ENCODE data around the gene TRIM73.
"Not testable (repeated sequence)": the region's sequence is repeated elsewhere in the genome, so short reads cannot be mapped to it uniquely, and the experiment has no call there.

TRIM73 gene

DNA sequence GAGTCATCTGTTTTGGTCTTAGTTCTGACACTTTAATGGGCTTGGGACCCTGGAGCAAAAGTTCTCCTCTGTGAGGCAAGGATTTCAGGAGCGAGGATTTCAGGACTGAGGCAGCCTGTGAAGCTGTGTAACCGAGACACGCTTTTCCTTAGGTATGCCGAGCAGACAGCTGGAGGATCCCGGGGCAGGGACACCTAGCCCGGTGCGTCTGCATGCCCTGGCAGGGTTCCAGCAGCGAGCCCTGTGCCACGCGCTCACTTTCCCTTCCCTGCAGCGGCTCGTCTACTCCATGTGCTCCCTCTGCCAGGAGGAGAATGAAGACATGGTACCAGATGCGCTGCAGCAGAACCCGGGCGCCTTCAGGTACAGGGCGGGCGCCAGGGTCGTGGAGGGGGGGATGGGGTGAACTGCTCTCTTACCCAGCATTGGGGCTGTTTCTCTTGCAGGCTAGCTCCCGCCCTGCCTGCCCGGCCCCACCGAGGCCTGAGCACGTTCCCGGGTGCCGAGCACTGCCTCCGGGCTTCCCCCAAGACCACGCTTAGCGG lies 20.5 kb downstream of the TRIM73 start:
- not testable (repeated sequence) for DNase-seq

DNA sequence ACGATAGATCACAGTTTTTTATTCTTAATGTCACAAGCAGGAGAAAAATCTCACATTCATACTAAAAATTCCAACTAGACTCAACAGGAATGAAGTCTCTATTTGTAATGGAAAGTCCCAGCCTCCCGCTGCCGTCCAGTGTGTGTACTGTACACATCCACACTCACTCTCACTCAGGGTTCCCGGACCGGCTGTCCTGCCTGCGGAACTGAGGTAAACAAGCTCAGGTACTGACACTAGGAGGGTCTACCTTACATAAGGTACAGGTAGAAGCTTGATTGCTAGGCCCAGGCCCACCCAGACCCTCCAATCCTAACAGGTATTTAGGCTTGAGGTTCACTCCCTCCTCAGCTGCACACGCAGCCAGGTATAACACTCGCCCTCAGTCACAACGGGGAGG lies 21.4 kb downstream of the TRIM73 start:
- not testable (repeated sequence) for DNase-seq

DNA sequence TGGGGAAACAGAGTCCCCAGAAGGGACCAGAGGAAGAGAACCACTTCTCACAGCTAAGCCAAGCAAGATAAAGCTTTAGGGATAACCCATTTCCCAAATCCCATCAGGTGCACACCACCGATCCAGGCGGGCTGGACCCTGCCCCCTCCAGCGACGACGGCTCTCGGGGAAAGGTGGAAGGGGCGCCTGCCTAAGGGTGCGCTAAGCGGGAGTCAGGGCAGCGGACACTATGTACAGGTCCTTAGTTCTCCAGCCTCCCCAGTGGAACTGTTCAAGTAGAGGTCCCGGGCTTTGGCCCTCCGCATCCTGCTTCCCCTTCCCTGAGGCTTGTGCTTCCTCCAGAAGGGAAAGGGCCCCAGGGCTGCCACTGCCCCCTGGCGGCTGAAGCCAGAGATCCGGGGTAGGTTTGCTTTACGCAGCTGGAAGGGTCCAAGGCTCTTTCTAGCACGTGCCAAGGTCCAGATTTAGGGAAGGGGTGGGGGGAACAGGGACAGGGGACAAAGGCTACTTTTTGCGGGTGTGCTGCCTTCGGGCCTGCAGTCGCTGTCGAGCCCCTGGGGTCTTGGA lies 22.9 kb downstream of the TRIM73 start:
- not testable (repeated sequence) for DNase-seq

DNA sequence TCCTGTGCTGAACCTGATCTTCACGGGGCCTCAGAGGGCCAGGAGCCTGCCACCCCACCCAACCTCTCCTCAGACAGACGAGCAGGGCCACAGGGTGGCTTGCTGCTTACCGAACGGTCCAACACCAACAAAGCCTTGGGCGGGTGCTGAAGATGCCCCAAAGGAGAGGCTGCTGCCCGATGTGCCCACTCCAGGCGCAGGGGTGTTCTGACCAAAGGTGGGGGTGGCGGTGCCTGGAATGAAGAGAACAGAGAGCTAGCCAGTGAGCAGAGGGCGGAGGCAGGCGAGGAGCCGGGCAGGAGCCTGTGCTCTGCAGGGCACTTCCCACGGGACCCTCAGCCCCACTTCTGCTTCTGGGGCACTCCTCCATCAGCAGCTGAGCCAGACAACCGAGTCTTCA lies 23.8 kb downstream of the TRIM73 start:
- DNase-seq, result not testable (repeated sequence)

DNA sequence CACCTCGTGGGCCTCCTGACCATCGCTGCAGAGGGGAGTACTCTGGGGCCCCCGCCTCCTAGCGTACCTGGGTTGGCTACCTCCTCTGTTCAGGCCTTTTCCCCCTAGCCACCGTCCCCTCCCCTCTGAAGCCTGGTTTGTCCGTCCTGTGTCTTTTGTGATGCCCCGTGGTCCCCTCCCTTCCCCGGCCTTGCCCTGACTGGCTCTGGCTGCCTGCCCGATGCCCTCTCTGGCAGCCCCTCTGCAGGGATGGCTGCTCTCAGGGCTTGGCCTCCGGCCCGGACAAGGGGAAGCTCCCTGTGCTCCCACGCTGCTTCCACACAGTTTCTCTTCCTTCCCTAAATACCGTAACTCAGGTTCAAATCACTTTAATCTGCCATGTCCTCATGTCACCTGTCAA lies 24.3 kb downstream of the TRIM73 start:
- DNase-seq, result not testable (repeated sequence)

DNA sequence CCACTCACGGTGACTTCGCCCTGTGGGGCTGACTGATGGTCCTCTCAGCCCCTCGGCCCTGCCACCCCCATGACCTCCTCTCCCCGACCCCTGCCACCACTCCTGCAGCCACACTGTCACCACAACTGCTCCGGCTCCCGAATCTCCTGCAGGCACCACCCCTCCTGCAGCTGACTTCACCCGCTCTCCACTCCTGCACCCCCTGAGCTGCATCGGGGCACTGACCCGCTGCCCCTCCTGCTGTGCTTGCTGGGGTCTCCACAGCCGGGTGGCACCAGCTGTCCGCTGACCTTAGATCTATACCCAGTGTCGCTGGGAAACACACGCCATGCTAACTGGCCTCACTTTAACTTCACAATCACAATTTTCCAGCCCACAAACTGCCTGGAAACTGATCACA lies 24.7 kb downstream of the TRIM73 start:
- not testable (repeated sequence) for DNase-seq

DNA sequence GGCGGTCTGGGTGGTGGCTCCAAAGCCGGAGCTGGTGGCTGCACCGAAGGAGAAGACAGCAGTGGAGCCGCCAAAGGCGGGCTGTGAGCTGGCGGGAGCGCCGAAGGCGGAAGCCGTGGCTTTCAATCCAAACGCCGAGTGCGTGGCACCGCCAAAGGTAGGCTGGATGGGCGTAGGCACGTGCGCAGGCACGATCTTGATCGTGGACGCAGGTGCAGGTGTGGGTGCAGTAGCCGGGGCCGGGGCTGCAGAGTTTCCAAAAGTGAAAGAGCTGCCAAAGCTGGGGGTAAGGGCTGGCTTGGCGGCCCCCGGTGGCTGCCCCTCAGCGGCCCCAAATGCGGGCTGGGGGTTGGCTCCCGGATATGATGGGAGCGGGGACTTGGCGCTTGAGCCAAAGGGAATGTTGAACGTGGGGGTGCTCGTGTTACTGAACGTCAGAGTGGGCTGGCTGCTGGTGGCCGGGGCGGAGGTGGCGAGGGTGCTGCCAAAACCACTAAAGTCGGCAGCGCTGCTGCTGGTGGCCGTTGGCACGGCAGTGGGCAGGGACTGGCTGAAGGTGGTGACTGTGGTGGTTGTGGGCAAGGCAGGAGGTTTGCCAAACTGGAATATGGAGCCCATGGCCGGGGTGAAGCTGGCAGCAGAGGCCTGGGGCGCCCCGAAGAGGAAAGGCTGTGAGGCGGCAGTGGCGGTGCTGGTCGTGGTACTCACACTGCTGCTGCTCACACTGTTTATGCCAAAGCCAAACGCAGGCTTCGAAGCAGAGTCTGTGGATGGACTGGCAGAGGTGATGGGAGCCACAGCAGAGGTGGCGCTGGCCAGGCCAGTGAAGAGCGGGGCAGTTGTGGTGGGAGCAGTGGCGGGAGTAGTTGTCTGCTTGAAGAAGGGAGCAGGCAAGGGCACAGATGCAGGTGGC lies 26.6 kb downstream of the TRIM73 start:
- not testable (repeated sequence) for DNase-seq

DNA sequence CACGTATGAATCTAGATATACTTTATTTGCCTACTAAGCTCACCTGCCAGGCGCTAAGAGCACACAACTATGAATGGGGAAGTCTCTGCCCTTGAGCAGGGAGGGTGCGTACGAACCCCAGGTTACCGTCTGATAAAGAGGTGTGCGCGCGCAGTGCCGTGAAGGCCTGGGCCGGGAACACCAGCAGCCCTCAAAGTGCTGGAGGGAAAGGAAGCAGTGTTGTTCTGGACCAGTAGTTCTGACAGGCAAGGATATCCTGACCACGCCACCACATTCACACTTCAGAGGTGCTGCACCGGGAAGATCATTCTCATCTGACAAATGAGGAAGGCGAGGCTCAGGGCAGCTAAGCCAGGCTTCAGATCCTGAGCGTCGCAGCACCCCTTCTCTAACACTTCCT lies 28.1 kb downstream of the TRIM73 start:
- DNase-seq, result not testable (repeated sequence)

DNA sequence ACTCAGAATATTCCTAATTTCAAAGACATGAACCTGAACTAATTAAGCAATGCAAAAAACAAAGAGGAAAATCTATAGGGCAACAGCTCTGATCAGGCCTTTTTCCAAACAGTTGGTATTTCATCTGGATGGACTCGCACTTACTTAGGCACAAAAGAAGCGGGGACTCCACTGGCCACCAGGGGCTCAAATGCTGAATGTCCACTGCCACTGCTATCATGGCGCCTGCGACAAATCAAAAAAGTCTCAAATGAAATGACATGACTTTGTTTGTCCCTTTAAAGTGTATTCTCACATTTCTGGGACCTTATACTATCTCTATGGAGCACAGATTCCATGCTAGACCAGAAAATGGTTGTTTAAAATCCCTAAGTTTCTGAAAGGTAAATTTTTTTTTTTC lies 43.6 kb downstream of the TRIM73 start:
- not testable (repeated sequence) for DNase-seq

DNA sequence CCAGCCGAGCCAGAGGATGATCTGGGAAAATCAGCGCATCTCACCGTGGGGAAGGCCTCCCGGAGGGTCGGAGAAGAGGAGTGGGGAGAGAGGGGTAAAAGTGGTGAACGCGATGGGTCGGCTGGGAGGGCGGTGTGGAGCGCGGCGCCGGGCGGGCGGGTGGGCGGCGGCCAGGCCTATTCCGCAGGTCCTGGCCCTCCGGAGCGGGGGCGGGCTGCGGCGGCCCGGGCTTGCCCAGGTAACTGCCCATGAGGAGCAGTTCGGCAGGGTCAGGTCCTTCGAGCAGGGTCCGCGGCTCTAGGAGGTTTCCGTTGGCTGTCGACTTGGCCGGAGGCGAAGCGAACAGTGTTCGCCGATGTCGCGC lies 46.7 kb downstream of the TRIM73 start:
- not testable (repeated sequence) for DNase-seq

DNA sequence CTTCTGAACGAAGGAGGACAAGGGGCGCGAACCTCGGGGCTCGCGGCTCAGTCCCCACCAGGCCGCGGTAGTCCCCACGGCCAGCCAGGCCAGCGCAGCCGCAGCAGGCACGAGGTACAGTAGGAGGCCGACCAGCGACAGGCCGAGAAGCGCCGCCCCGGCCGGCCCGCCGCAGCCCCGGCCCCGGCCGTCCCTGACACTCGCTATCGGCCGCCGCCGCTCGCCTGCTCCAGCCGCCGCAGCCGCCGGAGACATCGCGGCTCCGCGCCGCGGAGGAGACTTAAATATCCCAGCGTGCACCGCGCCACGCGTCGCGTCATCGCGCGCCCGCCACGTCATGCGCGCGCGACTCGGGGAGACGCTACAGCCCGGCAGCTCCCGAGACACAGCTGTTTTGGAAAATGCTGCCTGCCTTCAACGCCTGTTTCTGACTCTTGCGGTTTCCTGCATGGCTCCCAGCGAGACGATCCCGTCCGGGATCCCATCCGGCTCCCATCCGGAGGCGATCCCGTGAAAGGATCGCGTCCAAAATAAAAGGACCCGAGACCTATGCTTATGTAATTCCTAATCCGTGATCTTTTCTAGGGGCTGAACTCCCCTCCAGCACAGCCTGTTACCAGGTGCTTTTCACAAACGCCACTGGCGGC lies 47.2 kb downstream of the TRIM73 start:
- peak; percentile 20 for DNase-seq

DNA sequence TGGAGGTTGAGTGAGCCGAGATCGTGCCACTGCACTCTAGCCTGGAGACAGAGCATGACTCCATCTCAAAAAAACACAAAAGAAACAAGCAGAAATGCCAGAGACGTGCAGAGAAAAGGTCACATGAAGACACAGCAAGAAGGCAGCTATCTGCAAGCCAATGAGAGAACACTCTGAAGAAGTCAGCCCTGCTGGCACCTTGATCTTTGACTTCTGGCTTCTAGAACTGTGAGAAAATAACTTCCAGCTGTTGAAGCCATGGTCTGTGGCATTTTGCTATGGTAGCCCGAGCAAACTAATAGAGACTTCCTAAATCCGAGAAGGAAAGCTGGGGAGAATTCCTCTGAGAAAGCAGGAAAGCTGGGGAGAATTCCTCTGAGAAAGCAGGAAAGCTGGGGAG lies 54.5 kb downstream of the TRIM73 start:
- DNase-seq, result not testable (repeated sequence)

DNA sequence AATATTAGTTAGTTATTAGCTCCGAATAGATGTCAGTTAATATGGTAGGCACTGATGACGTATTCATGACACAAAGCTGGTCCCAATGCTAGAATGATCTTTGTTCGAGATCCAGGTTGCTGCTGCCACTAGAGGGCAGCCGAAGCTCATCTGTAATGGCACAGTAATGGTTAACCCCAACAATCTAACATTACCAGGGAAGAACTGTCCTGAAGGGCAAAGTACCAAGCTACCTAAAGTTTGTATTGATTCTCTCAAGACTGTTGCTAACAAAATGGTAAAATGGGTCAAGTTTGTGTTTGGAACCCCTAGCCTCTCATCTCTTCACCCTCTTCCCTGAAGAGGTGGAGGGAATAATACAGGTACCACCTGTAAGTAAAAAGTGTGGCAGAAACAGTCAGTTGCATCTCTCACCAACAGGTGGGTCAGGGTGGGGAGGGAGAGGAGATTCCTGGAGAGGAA lies 57.1 kb downstream of the TRIM73 start:
- DNase-seq, result not testable (repeated sequence)
